WTC11 (cell line): ENCODE results near the gene RIC3.

ENCODE experiments used
- ATF2 ChIP-seq: sonication (generic); formaldehyde crosslinking; IDR thresholded peaks from 2 replicates; pipeline ENCODE4 v1.8.1; 2022; ENCODE audit warnings: low read depth, missing genetic modification reagents, borderline replicate concordance
- ATF3 ChIP-seq: sonication (generic); formaldehyde crosslinking; conservative IDR thresholded peaks from 2 replicates; pipeline ENCODE4 v1.8.1; 2022; ENCODE audit warnings: mild to moderate bottlenecking, missing genetic modification reagents
- CTCF ChIP-seq: fragments of 200-600 bp; IDR thresholded peaks from 2 replicates; pipeline ENCODE4 v1.8.0; 2022; ENCODE audit warnings: antibody characterized with exemption
- ETV6 ChIP-seq: sonication (generic); formaldehyde crosslinking; IDR thresholded peaks from 2 replicates; pipeline ENCODE4 v1.8.1; 2022; ENCODE audit warnings: mild to moderate bottlenecking, missing genetic modification reagents
- FOXJ3 ChIP-seq: sonication (generic); formaldehyde crosslinking; IDR thresholded peaks from 2 replicates; pipeline ENCODE4 v1.9.0; 2021; ENCODE audit warnings: missing genetic modification reagents, mild to moderate bottlenecking, borderline replicate concordance
- IRF1 ChIP-seq: sonication (generic); formaldehyde crosslinking; IDR thresholded peaks from 2 replicates; pipeline ENCODE4 v1.8.0; 2023; ENCODE audit warnings: missing genetic modification reagents
- JUN ChIP-seq: sonication (generic); formaldehyde crosslinking; IDR thresholded peaks from 2 replicates; pipeline ENCODE4 v1.8.0; 2023; ENCODE audit warnings: mild to moderate bottlenecking, missing genetic modification reagents
- MAX ChIP-seq: sonication (generic); formaldehyde crosslinking; IDR thresholded peaks from 2 replicates; pipeline ENCODE4 v1.8.0; 2022; ENCODE audit warnings: mild to moderate bottlenecking, missing genetic modification reagents
- NR2C2 ChIP-seq: sonication (generic); formaldehyde crosslinking; IDR thresholded peaks from 2 replicates; pipeline ENCODE4 v1.8.0; 2022; ENCODE audit warnings: mild to moderate bottlenecking, missing genetic modification reagents
- PREB ChIP-seq: sonication (generic); formaldehyde crosslinking; IDR thresholded peaks from 2 replicates; pipeline ENCODE4 v1.8.1; 2022; ENCODE audit warnings: mild to moderate bottlenecking, missing genetic modification reagents, moderate library complexity, borderline replicate concordance
- SOX15 ChIP-seq: fragments of 250-450 bp; sonication (Bioruptor Pico); IDR thresholded peaks from 2 replicates; pipeline ENCODE4 v1.9.0; 2021; ENCODE audit warnings: mild to moderate bottlenecking
- STAT6 ChIP-seq: sonication (generic); formaldehyde crosslinking; conservative IDR thresholded peaks from 2 replicates; pipeline ENCODE4 v1.8.1; 2023; ENCODE audit warnings: mild to moderate bottlenecking, low read depth, missing genetic modification reagents, moderate library complexity

GRCh38 chr11:8063324-8063723, 105.5 kb downstream of the RIC3 start:
- TF ChIP-seq IRF1 (CRISPR knock-in tag) (no peak), CTCF (no peak), MAX (no peak), JUN (CRISPR knock-in tag) (no peak), NR2C2 (CRISPR knock-in tag) (no peak), FOXJ3 (CRISPR knock-in tag) (no peak), STAT6 (CRISPR knock-in tag) (no peak), PREB (no peak), ETV6 (CRISPR knock-in tag) (no peak), SOX15 (no peak), ATF2 (CRISPR knock-in tag) (no peak), ATF3 (no peak)
